ENCODE data around the gene EEF1A1. TPM values are rescaled to one million over a fixed set of nuclear protein-coding genes. Genes with fewer than 3 reads are reported as not detected.

The EEF1A1 gene
- total and polyA plus RNA-seq, 2 of the 8 experiments (the other 6 are each of a cell fraction or from before 2014, with no cell fraction given), result 13,823 to 13,927 TPM

- TF ChIP-seq JUND (IDR thresholded peaks at IDR 0.05; ENCODE audit: low read length) (no peak), CBX5 (IDR thresholded peaks at IDR 0.05; ENCODE audit: low read depth, low read length) (no peak), JUN (IDR thresholded peaks at IDR 0.05; ENCODE audit: low read depth, low read length) (no peak), SRF (IDR thresholded peaks at IDR 0.05; ENCODE audit: low read depth, low read length) (no peak), GTF2F1 (IDR thresholded peaks at IDR 0.05; ENCODE audit: borderline replicate concordance, low read depth, low read length) (no peak)
Measured at GRCh38 chr6:73548458-73549446, 27.9 kb upstream of the EEF1A1 start (continued).
